GM21737 (cell line): Measurements from ENCODE around the gene OLFM3.

Experiments used
- ATAC-seq: cut with Tn5 transposase; IDR thresholded peaks from one replicate; pipeline ENCODE4 v1.9.1; 2021; ENCODE audit warnings: mild to moderate bottlenecking, moderate library complexity; ENCODE audit not compliant: unreplicated experiment

Gene OLFM3

GRCh38 chr1:101996825-101997465 is at the start of gene OLFM3:
Gene OLFM3 (minus strand): TSS chr1:101996926.
- ATAC-seq = no peak

- no peak for ATAC-seq
These were observed 49.0 kb upstream of the OLFM3 start for GRCh38 chr1:102045752-102046151.

- ATAC-seq = no peak
These were observed 35.8 kb upstream of the OLFM3 start for GRCh38 chr1:102032534-102032933.

DNA sequence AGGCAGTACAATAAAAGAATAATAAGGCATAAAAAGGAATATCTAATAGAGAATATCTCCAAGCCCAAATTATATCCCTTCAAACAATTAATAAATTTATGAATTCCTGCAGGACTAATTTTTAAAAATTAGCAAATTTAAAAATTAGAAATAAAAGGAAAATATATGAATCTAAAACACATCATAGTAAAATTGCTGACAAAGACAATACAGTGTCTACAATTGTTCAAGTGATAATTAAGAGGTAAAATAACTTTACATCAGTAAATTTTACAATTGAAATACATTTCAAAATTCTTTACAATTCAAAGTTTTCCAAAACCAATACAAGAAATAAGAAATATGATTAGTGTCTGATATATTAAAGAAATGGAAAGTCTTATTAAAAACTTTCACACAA is 22.8 kb upstream of the OLFM3 start:
- no peak for ATAC-seq

DNA sequence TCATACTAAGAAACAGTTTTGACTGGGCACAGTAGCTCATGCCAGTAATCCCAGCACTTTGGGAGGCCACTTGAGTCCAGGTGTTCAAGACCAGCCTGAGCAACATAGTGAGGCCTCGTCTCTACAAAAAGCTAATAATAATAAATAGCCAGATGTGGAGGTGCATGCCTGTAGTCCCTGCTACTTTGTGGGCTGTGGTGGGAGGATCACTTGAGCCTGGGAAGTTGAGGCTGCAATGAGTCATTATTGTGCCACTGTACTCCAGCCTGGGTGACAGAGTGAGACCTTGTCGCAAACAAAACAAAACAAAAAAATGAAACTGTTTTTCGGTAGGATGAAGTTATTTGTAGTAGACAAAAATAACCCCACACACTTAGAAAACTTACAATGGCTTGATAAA is 19.0 kb upstream of the OLFM3 start:
- no peak for ATAC-seq

GRCh38 chr1:102002057-102002456 is 5.3 kb upstream of the OLFM3 start:
- ATAC-seq = no peak

DNA sequence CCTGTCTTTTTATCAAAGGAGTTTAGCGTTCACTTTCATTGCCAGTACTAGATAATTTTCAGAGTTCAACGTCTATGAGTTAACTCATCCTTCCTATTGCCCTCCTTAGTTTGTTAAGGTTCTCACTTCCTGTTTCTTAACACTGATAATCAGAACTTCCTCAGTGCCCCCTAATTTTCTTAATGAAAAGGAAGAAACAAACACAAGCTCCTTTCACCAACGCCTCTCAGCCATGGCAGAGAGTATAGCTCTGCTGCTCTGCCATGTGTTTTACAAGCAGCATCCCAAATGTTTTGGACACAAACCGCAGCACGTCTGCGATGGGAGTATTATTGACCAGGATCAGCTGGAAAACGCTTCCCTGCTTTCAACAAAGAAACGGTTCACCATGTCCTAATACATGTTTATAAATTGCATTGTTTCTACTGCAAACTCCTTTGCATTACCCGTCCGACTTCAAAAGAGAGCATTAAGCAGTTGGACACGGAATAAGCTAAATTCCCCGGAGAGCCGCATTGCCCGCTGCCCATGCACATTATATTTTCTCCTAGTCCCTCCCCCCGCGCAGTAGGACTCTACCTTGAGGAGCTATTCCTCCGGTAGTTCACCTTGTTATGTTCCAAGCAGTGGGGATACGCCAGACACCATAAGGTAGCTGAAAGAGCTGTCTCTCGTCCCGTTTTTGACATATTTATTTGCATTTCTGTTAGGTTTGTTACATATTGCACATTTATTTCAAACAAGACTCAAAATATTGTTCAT is 561 bp downstream of the OLFM3 start:
- no peak for ATAC-seq

DNA sequence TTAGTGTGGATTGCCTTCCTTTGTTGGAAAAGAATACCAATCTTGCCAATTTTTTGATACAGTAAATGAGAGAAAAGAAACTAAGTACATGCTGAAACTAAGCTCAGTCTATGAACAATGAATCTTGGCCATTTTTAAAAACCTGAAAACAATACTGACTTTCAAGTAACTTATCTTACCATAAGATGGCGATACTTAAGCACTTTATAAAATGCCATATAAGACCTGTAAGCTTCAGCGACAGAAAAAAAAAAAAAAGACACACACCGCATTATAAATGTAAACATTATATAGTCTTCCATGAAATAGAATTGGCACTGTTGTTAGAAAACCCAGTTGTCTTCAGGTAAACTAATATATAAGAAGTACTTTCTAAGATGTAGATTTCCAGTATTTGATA is 3.0 kb downstream of the OLFM3 start:
- ATAC-seq = no peak

DNA sequence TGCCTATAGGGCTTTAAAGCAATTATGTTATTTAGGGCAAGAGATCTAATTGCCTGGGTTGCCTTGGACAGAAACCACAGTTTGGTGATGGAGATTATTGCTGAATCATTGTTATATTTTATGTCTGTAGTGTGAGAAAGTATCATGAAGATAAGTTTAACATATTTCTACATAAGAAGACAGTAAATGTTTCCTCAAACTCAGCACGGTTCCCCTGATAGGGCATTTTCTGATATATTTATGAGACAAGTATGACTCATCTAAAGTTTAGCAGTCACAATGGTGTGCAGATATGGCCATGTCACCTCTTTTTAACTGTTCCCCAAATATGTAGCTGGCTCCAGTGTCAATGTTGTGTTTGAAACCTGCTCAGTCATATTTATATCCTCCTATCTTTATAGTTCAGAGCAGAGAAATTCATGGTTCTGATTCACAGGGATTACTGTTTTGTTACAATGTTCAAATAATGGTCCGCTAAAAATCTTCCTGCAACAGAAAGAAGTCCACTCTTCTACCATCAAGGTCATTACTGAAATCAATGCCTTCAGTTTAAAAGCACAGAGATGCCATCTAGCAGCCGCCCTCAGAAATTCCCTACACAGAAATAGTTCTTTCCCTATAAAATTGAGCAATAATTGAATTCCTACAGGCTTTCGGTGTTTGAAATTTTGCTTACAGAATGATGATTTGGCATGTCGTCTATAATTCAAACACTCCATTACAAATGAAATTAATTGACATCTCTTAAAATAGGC is 3.7 kb downstream of the OLFM3 start:
- ATAC-seq = no peak

DNA sequence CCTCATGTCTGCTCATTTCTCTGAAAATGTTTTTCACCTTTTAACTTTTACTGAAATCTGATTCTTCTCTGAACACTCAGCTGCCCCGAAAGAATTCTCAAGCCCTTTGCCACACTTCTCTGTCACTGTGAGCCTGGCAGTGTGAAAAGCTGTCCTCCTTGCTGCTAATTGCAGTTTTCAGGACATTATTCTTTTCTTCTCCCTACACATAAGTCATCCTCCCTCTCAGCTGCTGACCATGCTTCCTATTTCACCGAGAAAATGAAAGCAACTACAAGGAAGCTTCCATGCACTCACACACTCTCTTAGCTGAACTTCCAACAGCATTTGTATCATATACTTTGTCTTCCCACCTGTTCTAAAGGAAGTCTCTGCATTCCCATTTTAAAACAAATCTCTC is 15.8 kb downstream of the OLFM3 start:
- no peak for ATAC-seq

DNA sequence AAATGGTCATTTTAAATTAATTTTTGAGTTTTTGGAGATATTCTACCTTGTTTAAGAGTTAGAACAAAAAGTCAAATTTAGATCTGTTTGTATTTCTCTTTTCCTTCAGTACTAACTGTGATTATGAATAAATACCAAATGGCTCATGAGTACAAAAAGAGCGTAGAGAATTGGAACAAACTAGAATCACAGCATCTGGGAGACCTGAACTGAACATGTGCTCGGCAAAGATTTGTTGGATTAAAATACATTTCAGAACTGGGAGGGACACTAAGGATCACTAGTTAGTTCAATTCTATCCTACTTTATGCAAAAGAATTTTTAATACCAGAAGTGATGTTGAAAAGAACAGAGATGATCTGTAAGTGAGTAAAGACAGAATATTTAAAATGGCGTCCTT is 19.5 kb downstream of the OLFM3 start:
- ATAC-seq = no peak

GRCh38 chr1:101976161-101976560 is 20.6 kb downstream of the OLFM3 start:
- no peak for ATAC-seq

GRCh38 chr1:101975371-101975770 is 21.4 kb downstream of the OLFM3 start:
- no peak for ATAC-seq

GRCh38 chr1:101974599-101975274 is 22.0 kb downstream of the OLFM3 start:
- ATAC-seq = no peak

DNA sequence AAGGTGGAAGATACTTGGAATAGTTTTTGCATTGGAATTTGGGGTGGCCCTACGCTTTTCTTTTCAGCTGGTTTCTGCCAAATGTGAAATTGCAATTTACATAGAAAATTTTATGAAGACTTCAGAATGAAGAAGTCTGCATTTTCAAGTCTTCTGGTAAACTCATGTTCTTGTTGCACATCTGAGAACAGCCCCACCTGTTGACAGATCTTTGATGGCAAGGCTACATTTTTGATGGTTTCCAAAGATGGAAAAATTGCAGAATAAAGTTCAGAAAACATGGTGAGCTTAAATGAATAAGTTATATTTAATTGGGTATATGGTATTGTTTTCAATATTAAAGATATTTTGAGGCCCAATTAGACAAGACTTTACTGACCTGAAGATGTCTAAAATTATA is 25.4 kb downstream of the OLFM3 start:
- no peak for ATAC-seq

DNA sequence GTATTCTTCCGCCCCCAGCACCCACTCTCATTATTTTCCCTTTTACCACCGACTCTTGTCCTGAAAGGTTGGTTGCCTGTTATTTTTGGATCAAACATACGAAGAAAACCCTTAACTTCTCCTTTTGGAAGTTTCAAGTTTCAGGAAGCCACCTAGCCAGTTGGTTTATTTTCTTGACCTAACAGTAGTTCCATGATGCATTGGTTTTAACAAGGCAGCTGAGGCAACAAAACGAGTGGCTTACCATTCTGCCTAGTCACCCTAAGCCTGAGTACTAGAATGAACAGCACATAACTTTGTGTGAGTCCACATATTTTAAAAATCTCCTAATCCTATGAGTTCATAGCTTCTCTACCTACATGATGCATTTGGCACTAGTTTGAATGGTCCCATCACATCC is 28.9 kb downstream of the OLFM3 start:
- no peak for ATAC-seq

- ATAC-seq = no peak
These were observed 31.4 kb downstream of the OLFM3 start for GRCh38 chr1:101965341-101965740.

DNA sequence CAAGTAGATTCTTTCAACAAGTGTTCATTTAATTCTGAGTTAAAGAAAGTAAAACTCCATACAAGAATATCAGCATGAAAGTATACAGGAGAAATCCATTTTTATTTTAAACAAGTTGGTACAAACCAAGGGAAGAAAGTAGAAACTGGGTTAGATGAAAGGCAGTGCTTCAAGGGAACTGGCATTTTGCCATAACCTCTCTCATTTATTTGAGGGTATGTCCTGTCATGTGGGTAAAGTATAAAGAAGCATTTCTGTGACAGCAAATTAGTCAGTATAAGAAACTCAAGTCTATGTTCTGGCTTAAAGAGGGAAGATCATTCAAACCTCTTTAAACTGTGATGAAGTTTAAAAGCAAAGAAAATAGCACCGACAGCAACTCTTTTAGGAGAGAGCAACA is 32.0 kb downstream of the OLFM3 start:
- ATAC-seq = no peak

DNA sequence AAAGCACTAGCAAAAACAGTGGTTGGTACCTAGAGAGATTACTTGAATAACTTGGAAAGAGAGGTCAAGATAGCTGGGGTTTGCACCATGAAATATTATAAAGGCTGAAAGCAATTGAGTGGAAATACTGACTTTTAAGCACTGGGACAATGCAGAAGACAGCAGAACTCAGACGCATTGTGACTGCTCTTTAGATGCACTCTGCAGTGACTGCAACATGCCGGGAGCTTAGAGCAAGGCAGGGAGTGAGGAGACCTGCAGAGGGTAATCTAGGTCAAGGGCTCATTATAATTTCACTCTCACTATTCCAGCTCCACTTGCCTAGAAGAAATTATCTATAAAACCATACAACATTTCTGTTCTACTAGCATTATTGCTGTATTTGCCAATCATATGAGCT is 36.6 kb downstream of the OLFM3 start:
- ATAC-seq = no peak

GRCh38 chr1:101959456-101959855 is 37.3 kb downstream of the OLFM3 start:
- no peak for ATAC-seq

DNA sequence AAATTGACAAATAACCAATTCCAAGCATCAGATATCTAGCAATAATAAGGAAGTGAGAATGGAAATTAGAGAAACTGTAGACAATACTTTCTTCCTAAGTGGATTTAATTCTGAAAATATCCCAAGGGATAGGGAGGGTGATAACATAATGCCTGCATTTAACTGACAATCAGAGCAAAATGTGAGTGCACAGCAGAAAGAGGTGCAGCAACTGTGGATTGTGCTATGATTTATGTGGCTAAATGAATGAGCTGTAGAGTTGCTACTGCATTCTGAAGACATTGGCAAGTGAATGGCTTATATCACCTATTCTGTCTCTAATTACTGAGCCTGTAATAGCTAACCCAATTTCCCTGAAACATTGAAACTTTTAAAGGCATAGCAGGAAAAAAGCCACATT is 39.0 kb downstream of the OLFM3 start:
- no peak for ATAC-seq
